H54 (cell line): ENCODE measurements around the gene TRAPPC12.

Experiments used
- DNase-seq: peaks from one replicate; pipeline ENCODE4 v3.0.0; 2011; ENCODE audit warnings: low spot score, mixed read lengths; ENCODE audit not compliant: insufficient read length
- FAIRE-seq: peaks from 3 replicates; lab custom pipeline; 2011; peaks lifted over from hg19 to GRCh38; lab: Jason Lieb, UNC
- POLR2A ChIP-seq: IDR thresholded peaks from 2 replicates; pipeline ENCODE4 v1.6.1; 2011; ENCODE audit warnings: low read depth, mild to moderate bottlenecking, low read length

TRAPPC12 gene

GRCh38 chr2:3472966-3473365 is 93.5 kb downstream of the TRAPPC12 start:
- no peak for FAIRE-seq
- DNase-seq: no peak
- TF ChIP-seq POLR2A: no peak

GRCh38 chr2:3475771-3476170 is 96.3 kb downstream of the TRAPPC12 start:
- no peak for TF ChIP-seq POLR2A
- DNase-seq (no peak), FAIRE-seq (no peak)

GRCh38 chr2:3476321-3476984 is 97.0 kb downstream of the TRAPPC12 start:
- TF ChIP-seq POLR2A: no peak
- no peak for DNase-seq
- no peak for FAIRE-seq

- no peak for FAIRE-seq
- DNase-seq: no peak
- TF ChIP-seq POLR2A: no peak
Observed at GRCh38 chr2:3476985-3477327, 97.5 kb downstream of the TRAPPC12 start.

GRCh38 chr2:3478846-3479385 is 99.4 kb downstream of the TRAPPC12 start:
- no peak for FAIRE-seq
- no peak for TF ChIP-seq POLR2A

GRCh38 chr2:3479430-3480320 is 100.2 kb downstream of the TRAPPC12 start:
- TF ChIP-seq POLR2A: no peak
- FAIRE-seq: no peak
- DNase-seq: no peak

More at GRCh38 chr2:3478846-3479385, 99.4 kb downstream of the TRAPPC12 start:
- DNase-seq: no peak

- FAIRE-seq (no peak), DNase-seq (no peak)
- TF ChIP-seq POLR2A: no peak
Observed at GRCh38 chr2:3480352-3481010, 101.0 kb downstream of the TRAPPC12 start.

- DNase-seq: no peak
- no peak for TF ChIP-seq POLR2A
- FAIRE-seq: no peak
Observed at GRCh38 chr2:3481011-3481400, 101.5 kb downstream of the TRAPPC12 start.

- no peak for TF ChIP-seq POLR2A
- no peak for FAIRE-seq
- no peak for DNase-seq
Observed at GRCh38 chr2:3481736-3482362, 102.4 kb downstream of the TRAPPC12 start.

GRCh38 chr2:3482363-3482821 is 102.9 kb downstream of the TRAPPC12 start:
- no peak for TF ChIP-seq POLR2A
- FAIRE-seq: no peak
- DNase-seq: no peak

- DNase-seq (no peak), FAIRE-seq (no peak)
- no peak for TF ChIP-seq POLR2A
Observed at GRCh38 chr2:3483227-3483985, 103.9 kb downstream of the TRAPPC12 start.

GRCh38 chr2:3483986-3484960 is 104.8 kb downstream of the TRAPPC12 start:
- no peak for DNase-seq
- FAIRE-seq: no peak
- no peak for TF ChIP-seq POLR2A
